GM19455 (cell line): ENCODE measurements around the gene EPHA6.

Experiments
- ATAC-seq: cut with Tn5 transposase; IDR thresholded peaks from one replicate; pipeline ENCODE4 v1.9.1; 2021; ENCODE audit not compliant: unreplicated experiment

The EPHA6 gene

GRCh38 chr3:97138914-97139541 is 324.6 kb downstream of the EPHA6 start:
- no peak for ATAC-seq

- ATAC-seq = no peak
These were observed 334.5 kb downstream of the EPHA6 start for GRCh38 chr3:97148931-97149330.

GRCh38 chr3:97161169-97161568 is 346.8 kb downstream of the EPHA6 start:
- ATAC-seq = no peak

GRCh38 chr3:97177242-97177641 is 362.8 kb downstream of the EPHA6 start:
- no peak for ATAC-seq

- ATAC-seq = no peak
These were observed 367.3 kb downstream of the EPHA6 start for GRCh38 chr3:97181704-97182103.

GRCh38 chr3:97187771-97188170 is 373.4 kb downstream of the EPHA6 start:
- no peak for ATAC-seq

- ATAC-seq = no peak
These were observed 375.4 kb downstream of the EPHA6 start for GRCh38 chr3:97189835-97190234.

- no peak for ATAC-seq
These were observed 382.7 kb downstream of the EPHA6 start for GRCh38 chr3:97197083-97197482.

- ATAC-seq = no peak
These were observed 383.4 kb downstream of the EPHA6 start for GRCh38 chr3:97197830-97198229.

- ATAC-seq = no peak
These were observed 386.0 kb downstream of the EPHA6 start for GRCh38 chr3:97200387-97200786.

- no peak for ATAC-seq
These were observed 387.4 kb downstream of the EPHA6 start for GRCh38 chr3:97201814-97202213.

- ATAC-seq = no peak
These were observed 414.6 kb downstream of the EPHA6 start for GRCh38 chr3:97228966-97229365.

GRCh38 chr3:97230486-97230885 is 416.1 kb downstream of the EPHA6 start:
- no peak for ATAC-seq

GRCh38 chr3:97232393-97233034 is 418.1 kb downstream of the EPHA6 start:
- ATAC-seq = no peak

GRCh38 chr3:97235179-97235578 is 420.8 kb downstream of the EPHA6 start:
- ATAC-seq = no peak

- no peak for ATAC-seq
These were observed 421.4 kb downstream of the EPHA6 start for GRCh38 chr3:97235611-97236315.

GRCh38 chr3:97241417-97241816 is 427.0 kb downstream of the EPHA6 start:
- no peak for ATAC-seq

- ATAC-seq = no peak
These were observed 431.0 kb downstream of the EPHA6 start for GRCh38 chr3:97245201-97245910.

- no peak for ATAC-seq
These were observed 441.7 kb downstream of the EPHA6 start for GRCh38 chr3:97256060-97256459.

- ATAC-seq = no peak
These were observed 443.7 kb downstream of the EPHA6 start for GRCh38 chr3:97257942-97258697.

- no peak for ATAC-seq
These were observed 444.9 kb downstream of the EPHA6 start for GRCh38 chr3:97259263-97259662.
